Stimulated activated CD4-positive, alpha-beta T cell treated with anti-CD3 and anti-CD28 coated beads, TNF-alpha, amount 100 ng/mL, for 24 hours (primary cell): ENCODE results near the gene DNPEP.
"Not testable (repeated sequence)": the region's sequence is repeated elsewhere in the genome, so short reads cannot be mapped to it uniquely, and the experiment has no call there.

Experiments
- DNase-seq, 3 experiments: peaks; one replicate each; pipeline ENCODE4 v3.0.0-alpha.2; 2020; ENCODE audit warnings: low read depth in 3 of 3

The DNPEP gene

GRCh38 chr2:219401606-219402005, 13.9 kb upstream of the DNPEP start:
- no peak for DNase-seq

- DNase-seq = no peak
These were observed 12.8 kb upstream of the DNPEP start for GRCh38 chr2:219400562-219400961.

DNA sequence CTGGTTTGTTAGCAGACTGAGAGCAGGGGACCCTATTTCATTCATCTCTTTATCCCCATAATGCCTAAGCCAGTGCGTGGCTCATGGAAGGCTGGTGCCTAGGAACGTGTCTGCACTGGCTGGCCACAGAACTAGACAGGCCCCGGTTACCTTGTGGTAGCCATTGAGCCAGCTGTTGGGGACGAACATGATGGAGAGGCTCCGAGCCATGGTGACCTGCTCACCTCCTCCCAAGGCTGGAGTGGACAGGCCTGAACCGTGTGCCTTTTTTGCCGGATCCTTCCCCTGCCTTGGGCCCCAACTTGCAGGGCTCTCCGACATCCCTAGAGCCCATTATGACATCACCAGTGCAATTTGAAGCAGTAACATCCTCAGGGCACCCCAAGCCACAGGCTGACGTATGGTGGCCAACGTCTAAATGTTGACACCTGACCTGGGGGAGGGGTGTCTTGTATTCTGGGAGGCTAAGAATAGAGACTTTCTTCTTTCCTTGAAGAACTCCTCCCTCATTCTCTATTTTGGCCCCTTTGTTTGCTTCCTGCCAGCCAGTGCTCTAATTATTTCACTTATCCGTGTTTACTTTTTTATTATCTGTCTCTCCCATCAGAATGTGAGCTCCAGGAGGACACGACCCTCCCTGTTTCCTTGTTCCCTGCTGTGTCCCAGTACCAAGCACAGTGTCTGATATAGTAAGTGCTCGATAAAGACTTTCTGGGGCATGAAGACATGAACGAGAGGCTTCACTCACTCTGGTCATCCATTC, 12.2 kb upstream of the DNPEP start:
- DNase-seq = no peak

- DNase-seq = no peak
These were observed 11.1 kb upstream of the DNPEP start for GRCh38 chr2:219398721-219399363.

DNA sequence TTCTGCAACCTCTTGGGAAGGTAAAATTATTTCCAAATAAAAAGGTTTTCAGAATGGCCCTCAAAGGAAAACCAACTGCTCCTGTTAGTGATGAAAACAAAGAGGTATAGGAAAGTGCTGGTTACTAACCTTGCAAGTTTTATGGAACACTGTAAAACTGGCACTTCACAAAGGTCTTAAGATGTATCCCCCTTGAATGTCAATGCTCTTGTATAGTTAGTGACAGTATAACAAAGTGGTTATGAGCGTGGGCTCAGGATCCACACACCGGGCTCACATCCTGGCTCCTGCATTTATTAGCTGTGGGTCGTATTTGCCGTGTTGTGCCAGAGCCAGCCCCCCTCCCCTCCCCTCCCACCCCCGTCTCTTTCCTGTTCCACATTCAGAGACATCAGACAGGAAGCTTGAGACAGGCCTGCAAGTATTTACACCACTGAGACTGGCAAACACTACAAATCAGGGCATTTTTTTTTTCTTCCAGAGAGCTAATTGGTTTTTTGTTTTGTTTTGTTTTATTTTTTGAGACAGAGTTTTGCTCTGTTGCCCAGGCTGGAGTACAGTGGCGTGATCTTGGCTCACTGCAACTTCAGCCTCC, 9.2 kb upstream of the DNPEP start:
- no peak for DNase-seq

GRCh38 chr2:219395609-219396008, 7.9 kb upstream of the DNPEP start:
- DNase-seq = no peak

- not testable (repeated sequence) for DNase-seq
These were observed 7.3 kb upstream of the DNPEP start for GRCh38 chr2:219395056-219395455.

- no peak for DNase-seq
These were observed 5.0 kb upstream of the DNPEP start for GRCh38 chr2:219392754-219393153.

DNA sequence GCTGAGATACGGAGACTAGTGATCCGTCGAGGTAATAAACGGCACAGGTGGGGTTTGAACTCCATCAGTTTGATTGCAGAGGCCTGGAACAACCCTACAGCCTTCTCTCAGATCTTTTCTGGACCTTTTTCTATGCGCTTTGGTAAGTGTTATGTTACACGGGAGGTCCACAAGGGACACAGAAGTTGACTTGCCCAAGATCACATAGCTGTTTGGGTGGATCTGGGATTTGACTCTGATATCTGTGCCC, 1.1 kb upstream of the DNPEP start:
- DNase-seq = no peak

- DNase-seq = peak; percentile 98 to 99 (median 99)
These were observed 602 bp upstream of the DNPEP start for GRCh38 chr2:219388121-219388906.

- DNase-seq = no peak
These were observed 1.0 kb downstream of the DNPEP start for GRCh38 chr2:219386532-219387280.

DNA sequence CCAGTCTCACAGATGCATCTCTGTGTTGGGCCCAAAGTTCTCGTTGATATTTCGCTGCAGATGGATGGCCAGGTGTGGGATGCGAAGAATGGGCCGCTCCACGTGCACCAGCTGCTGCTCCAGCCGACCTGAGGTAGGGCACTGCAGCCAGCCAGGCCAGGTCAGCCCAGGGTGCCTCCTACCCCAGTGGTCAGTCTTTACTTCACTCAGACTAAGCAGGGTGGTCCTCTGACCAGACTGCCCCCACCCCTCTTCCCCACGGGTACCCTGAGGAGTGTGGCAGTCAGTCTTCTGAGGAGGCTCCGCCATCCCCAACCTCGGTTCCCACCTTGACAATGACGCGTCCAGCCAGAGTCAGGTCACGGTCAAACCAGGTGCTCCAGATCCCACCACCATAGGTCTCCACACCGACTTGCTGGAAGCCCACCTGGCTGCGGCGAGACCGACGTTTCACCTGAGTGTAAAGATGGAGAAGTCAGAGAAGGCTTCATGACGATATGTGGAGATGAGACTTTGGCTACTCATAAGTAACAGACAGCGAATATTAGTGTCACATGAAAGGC, 1.7 kb downstream of the DNPEP start:
- no peak for DNase-seq

- no peak for DNase-seq
These were observed 2.9 kb downstream of the DNPEP start for GRCh38 chr2:219384859-219385258.

GRCh38 chr2:219384083-219384713, 3.5 kb downstream of the DNPEP start:
- no peak for DNase-seq

DNA sequence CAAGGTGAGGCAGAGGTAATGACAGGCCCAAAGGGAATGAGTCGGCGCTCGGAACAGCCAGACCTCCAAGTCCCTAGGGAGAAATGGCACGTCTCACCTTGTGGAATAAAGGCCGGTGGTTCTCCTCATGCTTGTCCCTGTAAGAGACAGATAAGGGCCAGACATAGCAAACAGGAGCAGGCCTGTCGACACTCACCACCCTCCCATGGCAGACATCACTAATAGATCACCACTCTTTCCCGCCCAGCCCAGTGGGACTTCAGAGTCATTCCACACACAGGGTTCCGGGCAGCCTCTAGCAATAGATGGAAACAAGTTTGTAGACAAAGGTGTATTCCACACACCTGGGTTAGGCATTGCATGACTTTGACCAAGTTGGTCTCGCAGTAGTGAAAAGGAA, 6.3 kb downstream of the DNPEP start:
- no peak for DNase-seq

DNA sequence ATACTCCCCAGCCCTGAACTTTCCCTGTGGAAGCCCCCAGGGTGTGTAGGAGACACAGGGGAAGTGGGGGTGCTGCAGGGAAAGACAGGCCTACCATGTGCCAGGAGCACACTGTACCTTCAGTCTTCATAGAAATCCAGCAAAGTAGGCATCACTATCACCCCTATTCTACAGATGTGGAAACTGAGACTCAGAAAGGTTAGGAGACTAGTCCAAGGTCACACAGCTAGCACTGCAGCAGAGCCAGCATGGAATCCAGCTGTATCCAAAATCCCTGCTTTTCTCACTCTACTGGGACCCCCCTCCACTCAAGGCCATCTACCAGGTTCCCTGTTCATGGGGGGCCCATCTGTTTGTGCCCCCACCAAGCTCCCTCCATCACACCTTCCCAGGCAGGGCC, 6.8 kb downstream of the DNPEP start:
- no peak for DNase-seq

- DNase-seq = no peak
These were observed 9.4 kb downstream of the DNPEP start for GRCh38 chr2:219378163-219378851.

DNA sequence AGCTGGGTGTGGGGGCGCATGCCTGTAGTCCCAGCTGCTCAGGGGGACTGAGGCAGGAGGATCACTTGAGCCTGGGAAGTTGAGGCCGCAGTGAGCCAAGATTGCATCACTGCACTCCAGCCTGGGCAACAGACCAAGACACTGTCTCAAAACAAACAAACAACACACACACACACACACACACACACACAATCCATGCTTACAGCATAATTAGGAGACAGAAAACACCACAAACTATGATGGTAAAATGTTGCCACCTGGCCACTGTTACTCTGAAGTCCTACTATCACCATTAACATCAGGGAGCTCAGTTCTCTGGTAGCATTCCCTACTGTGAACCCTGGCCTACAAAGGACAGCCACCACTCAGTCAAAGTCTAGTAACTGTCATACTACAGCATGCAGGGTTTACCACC, 18.3 kb downstream of the DNPEP start:
- DNase-seq = no peak

DNA sequence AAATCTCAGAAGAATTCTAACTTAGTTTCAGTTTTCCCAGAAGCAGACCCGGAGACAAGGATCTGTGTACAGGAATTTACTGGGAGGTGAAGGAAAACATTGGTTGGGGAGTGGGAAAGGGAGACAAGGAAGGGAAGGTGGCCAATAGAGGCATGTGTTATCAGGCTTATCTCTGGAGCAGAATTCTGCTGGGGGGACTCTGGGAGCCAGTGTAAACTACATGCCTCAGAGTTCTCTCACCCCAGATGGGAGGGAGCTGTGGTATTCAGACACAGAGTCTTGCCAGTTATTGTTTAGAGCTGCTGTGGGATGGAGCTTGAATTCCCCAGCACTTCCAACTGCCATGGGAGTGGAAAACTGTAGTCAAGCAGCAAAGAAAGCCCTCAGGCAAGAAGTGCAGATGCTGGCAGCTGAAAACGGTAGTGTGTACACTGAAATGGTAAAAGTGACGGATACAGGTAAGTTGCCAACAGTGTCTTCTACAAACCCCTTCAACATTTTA, 19.0 kb downstream of the DNPEP start:
- DNase-seq = no peak

DNA sequence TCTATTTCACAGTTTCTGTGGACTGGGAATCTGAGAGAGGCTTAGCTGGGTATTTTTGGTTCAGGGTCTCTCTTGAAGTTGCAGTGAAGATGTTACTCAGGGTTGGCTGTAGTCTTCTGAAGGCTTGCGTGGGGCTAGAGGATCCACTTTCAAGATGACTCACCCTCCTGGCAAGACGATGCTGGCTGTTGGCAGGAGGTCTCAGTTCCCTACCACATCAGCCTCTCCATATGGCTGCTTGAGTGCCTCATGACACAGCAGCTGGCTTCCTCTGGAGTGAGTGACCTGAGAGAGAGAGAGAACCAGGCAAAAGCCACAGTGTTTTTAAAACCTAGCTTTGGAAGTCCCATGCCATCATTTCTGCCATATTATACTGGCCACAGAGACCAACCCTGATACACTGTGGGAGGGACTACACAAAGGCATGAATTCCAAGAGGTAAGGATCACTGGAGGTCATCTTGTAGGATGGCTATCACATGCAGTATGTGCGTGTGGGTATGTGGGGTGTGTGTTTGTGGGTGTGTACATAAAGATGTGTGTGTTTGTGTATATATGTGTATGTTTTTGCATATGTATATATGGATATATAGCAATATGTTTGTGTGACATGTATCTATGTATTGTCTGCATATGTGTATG, 25.1 kb downstream of the DNPEP start:
- no peak for DNase-seq
